ENCODE measurements around the gene BCOR.

Gene BCOR

DNA sequence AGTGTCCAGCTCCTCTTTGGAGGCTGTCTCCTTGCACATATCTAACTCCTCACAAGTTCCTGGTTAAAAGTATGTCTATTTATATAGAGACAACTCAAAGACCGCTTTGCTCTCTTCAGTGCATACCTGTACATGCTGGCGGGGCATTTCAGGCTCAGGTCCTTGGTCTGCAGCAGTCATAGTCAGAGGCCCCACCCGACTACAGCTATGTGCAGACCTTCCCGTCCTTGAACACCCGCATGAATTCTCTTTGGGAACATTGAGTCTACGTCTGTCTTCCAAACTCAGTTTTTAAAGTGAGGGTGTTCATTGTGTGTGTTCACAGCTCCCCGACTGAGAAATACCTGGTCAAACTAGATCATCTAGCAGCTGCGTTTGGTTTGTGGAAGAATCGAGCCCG is 4.2 kb downstream of the BCOR start:
- peak overlapping the region; percentile 86 to 96 (median 91) for H3K4me3 Mint-ChIP-seq
- peak overlapping the region; percentile 91 to 96 (median 95) for H3K27ac Mint-ChIP-seq
- TF ChIP-seq, protein P1, sequence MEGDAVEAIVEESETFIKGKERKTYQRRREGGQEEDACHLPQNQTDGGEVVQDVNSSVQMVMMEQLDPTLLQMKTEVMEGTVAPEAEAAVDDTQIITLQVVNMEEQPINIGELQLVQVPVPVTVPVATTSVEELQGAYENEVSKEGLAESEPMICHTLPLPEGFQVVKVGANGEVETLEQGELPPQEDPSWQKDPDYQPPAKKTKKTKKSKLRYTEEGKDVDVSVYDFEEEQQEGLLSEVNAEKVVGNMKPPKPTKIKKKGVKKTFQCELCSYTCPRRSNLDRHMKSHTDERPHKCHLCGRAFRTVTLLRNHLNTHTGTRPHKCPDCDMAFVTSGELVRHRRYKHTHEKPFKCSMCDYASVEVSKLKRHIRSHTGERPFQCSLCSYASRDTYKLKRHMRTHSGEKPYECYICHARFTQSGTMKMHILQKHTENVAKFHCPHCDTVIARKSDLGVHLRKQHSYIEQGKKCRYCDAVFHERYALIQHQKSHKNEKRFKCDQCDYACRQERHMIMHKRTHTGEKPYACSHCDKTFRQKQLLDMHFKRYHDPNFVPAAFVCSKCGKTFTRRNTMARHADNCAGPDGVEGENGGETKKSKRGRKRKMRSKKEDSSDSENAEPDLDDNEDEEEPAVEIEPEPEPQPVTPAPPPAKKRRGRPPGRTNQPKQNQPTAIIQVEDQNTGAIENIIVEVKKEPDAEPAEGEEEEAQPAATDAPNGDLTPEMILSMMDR (IDR thresholded peaks at IDR 0.05; ENCODE audit: unreplicated experiment in 3 of 3) = no peak
- peaks cover 15% of the 10 kb centered on the region for H3K27me3 Mint-ChIP-seq (ENCODE audit: low read depth)
- no peaks in the 10 kb centered on the region for H3K36me3 Mint-ChIP-seq (ENCODE audit: low read depth)
- H3K4me1 Mint-ChIP-seq = peaks cover 47% of the 10 kb centered on the region
- H3K9me3 Mint-ChIP-seq = peaks cover 2% of the 10 kb centered on the region

DNA sequence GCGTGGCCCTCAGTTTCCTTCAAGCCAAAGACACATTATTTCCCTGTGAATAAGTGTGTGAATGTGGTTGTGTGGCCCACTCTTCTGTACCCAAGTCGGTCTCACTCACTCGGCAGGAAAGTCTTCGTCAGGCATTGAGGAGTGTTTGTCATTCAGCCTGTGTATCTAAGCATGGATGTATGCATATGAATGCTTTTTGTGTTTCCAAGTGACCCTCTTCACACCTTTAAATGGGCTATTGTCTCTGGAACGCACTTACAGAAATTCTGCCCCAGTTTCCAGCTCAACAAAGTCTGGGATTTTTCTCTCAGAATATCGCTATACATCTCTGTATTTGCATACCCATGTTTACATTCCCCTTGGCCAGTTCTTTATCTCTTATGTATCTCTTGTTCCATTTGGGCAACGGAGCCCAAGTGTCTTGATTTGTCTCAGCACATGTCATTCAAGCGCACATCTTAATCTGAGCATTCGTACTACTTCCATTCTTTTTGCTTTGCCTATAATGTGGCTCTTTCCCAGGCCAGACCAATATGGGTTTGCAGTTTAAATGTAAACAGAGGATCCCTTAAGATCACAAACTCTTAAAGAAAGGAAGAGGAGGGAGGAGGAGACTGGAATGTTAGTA is 4.8 kb downstream of the BCOR start:
- TF ChIP-seq, protein P1 (IDR thresholded peaks at IDR 0.05; ENCODE audit: unreplicated experiment in 3 of 3) = no peak
- Mint-ChIP-seq H3K27ac (peak overlapping the region; percentile 1 to 95 (median 62)), H3K27me3 (ENCODE audit: low read depth) (peaks cover 15% of the 10 kb centered on the region), H3K9me3 (peaks cover 2% of the 10 kb centered on the region), H3K36me3 (ENCODE audit: low read depth) (no peaks in the 10 kb centered on the region), H3K4me3 (peak overlapping the region; percentile 86 to 96 (median 91)), H3K4me1 (peaks cover 54% of the 10 kb centered on the region)

DNA sequence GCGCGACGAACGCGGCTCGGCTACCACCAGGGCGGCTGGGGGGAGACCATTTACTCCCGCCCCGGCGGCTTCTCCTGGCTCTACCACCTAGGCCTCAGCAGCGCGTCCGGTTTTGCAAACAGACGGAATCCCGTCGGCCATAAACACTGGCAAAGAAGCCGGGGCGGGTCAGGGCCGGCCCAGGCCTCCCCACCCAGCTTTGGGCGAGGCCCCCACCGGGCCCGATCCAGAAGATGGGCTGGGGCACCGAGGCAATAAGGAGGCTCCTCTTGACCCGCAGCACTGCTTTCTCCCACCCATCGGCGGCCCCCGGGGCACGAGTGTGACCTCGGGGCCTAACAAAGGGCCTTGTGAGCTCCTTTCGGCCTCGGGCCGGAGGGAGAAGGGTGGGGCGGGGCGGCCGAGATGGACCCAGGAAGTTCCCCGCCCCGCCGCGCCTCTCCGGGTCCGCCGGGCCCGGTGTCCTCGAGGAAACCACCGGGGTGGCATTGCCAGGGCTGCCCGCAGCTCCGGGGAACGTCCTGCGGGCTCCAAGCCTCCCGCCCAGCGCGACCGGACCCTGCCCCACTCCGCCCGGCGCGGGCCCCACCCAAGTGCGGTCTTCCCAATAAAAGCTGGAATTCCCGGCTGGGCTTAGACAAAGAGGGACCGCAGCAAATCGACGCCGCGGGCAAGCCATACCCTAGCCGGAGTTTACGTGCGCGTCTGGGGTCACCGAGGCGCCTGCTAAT is 5.9 kb downstream of the BCOR start:
- H3K27me3 Mint-ChIP-seq (ENCODE audit: low read depth) = peaks cover 15% of the 10 kb centered on the region
- peaks cover 65% of the 10 kb centered on the region for H3K4me1 Mint-ChIP-seq
- H3K27ac Mint-ChIP-seq = peak overlapping the region in 1 of 3 experiments; percentile 1
- no peaks in the 10 kb centered on the region for H3K36me3 Mint-ChIP-seq (ENCODE audit: low read depth)
- peak overlapping the region; percentile 86 to 96 (median 91) for H3K4me3 Mint-ChIP-seq
- peaks cover 2% of the 10 kb centered on the region for H3K9me3 Mint-ChIP-seq
- TF ChIP-seq, protein P1 (IDR thresholded peaks at IDR 0.05; ENCODE audit: unreplicated experiment in 3 of 3) = no peak

DNA sequence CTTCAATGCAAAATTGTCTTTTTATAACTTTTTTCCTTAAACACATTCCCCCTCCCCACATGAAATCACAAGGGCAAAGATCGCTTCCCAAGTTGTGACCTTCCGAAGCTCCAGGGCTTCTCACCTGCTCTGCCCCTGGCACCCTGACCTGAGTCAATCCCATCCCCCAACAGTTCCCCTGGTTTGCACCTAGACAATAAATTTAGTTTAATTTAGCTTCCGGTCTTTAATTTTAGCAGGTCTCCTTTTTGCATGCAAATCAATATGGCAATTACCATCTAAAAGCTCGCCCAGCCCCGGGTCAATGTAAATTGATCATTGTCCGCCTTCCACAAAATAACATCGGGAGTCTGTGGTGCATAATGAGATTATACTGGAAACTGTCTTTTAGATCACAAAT is 6.8 kb downstream of the BCOR start:
- H3K4me1 Mint-ChIP-seq = peaks cover 74% of the 10 kb centered on the region
- peak overlapping the region; percentile 71 to 80 (median 76) for H3K4me3 Mint-ChIP-seq
- peak overlapping the region in 2 of 3 experiments; percentile 52 to 62 for H3K27ac Mint-ChIP-seq
- H3K36me3 Mint-ChIP-seq (ENCODE audit: low read depth) = no peaks in the 10 kb centered on the region
- H3K9me3 Mint-ChIP-seq = peaks cover 2% of the 10 kb centered on the region
- peaks cover 15% of the 10 kb centered on the region for H3K27me3 Mint-ChIP-seq (ENCODE audit: low read depth)
- TF ChIP-seq, protein P1 (IDR thresholded peaks at IDR 0.05; ENCODE audit: unreplicated experiment in 3 of 3) = no peak

DNA sequence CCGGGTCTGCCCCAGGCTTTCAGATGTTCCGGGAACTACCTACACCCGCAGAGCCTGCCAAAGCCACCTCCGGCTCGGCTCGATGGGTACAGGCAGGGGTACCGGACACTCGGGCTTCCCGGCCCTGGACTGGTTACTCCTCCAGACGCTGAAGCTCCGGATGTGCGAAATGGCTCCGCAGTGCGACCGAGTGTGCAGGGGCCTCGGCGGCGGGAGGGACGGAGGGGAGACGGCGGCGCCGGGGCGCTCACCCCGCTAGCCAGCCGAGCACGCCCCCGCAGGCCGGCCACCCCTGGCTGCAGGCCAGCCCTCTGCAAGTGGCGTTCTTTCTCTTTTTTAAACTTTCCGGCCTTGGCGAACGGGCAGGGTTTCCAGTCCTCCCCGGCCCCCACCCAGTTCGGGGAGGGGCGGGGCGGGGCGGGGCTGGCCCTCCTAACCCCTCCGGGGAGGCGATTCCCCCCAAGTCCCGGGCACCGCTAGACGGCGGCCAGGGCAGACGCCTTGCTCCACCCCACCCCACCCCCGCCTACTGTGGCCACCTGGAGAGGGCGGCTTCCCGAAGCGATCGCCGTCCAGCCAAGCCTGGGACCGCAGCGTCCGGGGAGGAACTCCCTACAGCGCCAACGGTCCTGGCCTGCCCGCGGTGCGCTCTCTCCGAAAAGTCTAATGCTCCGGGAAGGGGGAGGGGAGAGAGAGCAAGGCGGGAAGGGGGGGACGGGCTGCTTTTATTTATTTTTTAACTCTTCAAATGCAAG is 7.5 kb downstream of the BCOR start:
- Mint-ChIP-seq H3K9me3 (peaks cover 2% of the 10 kb centered on the region), H3K27ac (peak overlapping the region in 1 of 3 experiments; percentile 52), H3K4me1 (peaks cover 78% of the 10 kb centered on the region), H3K4me3 (peak overlapping the region; percentile 71 to 80 (median 76)), H3K36me3 (ENCODE audit: low read depth) (no peaks in the 10 kb centered on the region), H3K27me3 (ENCODE audit: low read depth) (peaks cover 14% of the 10 kb centered on the region)
- TF ChIP-seq, protein P1 (IDR thresholded peaks at IDR 0.05; ENCODE audit: unreplicated experiment in 3 of 3) = no peak

Measured in nephron (organoid).